Prostate gland (tissue), 2 donors: ENCODE data around the gene FHL1. TPM values are rescaled to one million over a fixed set of nuclear protein-coding genes. Genes with fewer than 3 reads are reported as not detected.

ENCODE experiments used
- DNase-seq: peaks from one replicate; pipeline ENCODE4 v3.0.0-alpha.2; 2019; ENCODE audit warnings: low spot score
- H3K27ac ChIP-seq, 2 donors: fragments of 200-600 bp; sonication (generic); 2 replicates each; pipeline ENCODE4 v1.5.1; 2017 to 2019
- H3K27me3 ChIP-seq: fragments of 200-600 bp; sonication (generic); replicated peaks from 2 replicates; pipeline ENCODE4 v1.5.1; 2019; ENCODE audit not compliant: insufficient read depth
- H3K36me3 ChIP-seq, 2 donors: fragments of 200-600 bp; sonication (generic); 1 replicate in 1 of 2; 2 replicates in 1 of 2; pipeline versions ENCODE4 v1.5.1 to v1.8.1; 2017 to 2019
- H3K4me1 ChIP-seq: fragments of 200-600 bp; sonication (generic); replicated peaks from 2 replicates; pipeline ENCODE4 v1.5.1; 2019
- H3K4me3 ChIP-seq, 2 donors: fragments of 200-600 bp; sonication (generic); 2 replicates each; pipeline ENCODE4 v1.5.1; 2017 to 2019
- H3K9me3 ChIP-seq: fragments of 200-600 bp; sonication (generic); 2 replicates; pipeline ENCODE4 v1.5.1; 2017
- POLR2A ChIP-seq: fragments of 450-650 bp; IDR thresholded peaks from one replicate; pipeline ENCODE4 v1.6.1; 2016; ENCODE audit warnings: antibody characterized with exemption, mild to moderate bottlenecking
- POLR2AphosphoS5 ChIP-seq: sonication (generic); formaldehyde crosslinking; IDR thresholded peaks from one replicate; pipeline ENCODE4 v1.6.1; 2017; ENCODE audit warnings: antibody characterized with exemption
- WGBS: methylation state at CpG from one replicate; pipeline ENCODE4 v1.1.5; 2018; 5-methylcytosine and 5-hydroxymethylcytosine counted together
- intact Hi-C: fragments of 100-400 bp; cut with DNase I; formaldehyde crosslinking; loops from one replicate; pipeline ENCODE4 v1.14.2; 2022
- total RNA-seq, 2 donors: library from RNA; depleted of rRNA; stranded (reverse); fragments of >200 nt; gene quantifications; one replicate each; pipeline ENCODE4 v1.1.0, GENCODE V29; 2016
- TF ChIP-seq, protein P1 (sequence below), 4 experiments: fragments of 200-600 bp in 2 of 4; fragments of 450-650 bp in 2 of 4; sonication (generic) in 2 of 4; IDR thresholded peaks; 1 replicate in 3 of 4; 2 replicates in 1 of 4; pipeline ENCODE4 v1.5.1; 2016 to 2019; ENCODE audit warnings: antibody characterized with exemption in 4 of 4, mild to moderate bottlenecking in 2 of 4, moderate library complexity in 2 of 4

Gene FHL1
- total RNA-seq, 2 donors from 2014 or later: 246 to 296 TPM

DNA sequence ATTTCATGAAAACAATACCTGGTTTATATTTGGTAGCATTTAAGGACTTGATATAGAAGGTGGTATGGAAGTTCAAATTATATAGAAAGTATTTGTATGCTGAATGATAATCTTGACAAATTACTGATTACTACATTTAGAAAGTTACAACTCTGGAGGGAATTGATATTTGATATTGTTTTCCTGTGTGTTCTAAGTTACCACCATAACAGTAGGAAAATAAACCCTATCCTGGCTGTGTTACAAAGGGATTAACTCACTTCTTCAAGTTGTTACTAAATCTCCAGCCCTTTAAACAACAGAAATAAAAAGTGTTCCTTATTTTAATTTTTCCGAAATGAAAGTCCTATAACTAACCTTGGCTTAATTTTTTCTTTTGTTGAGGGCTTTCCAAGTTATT lies 36.6 kb downstream of the FHL1 start:
- no peak for DNase-seq
- Histone ChIP-seq H3K27ac (no peak overlapping the region), H3K4me1 (no peaks in the 10 kb centered on the region), H3K4me3 (no peak overlapping the region), H3K27me3 (no peaks in the 10 kb centered on the region), H3K36me3 (no peaks in the 10 kb centered on the region), H3K9me3 (no peaks in the 10 kb centered on the region)
- 53% methylated on average over 1 of the region's 1 CpG for WGBS
- intact Hi-C loops: no loop called here
- TF ChIP-seq POLR2AphosphoS5: no peak
- TF ChIP-seq, protein P1, sequence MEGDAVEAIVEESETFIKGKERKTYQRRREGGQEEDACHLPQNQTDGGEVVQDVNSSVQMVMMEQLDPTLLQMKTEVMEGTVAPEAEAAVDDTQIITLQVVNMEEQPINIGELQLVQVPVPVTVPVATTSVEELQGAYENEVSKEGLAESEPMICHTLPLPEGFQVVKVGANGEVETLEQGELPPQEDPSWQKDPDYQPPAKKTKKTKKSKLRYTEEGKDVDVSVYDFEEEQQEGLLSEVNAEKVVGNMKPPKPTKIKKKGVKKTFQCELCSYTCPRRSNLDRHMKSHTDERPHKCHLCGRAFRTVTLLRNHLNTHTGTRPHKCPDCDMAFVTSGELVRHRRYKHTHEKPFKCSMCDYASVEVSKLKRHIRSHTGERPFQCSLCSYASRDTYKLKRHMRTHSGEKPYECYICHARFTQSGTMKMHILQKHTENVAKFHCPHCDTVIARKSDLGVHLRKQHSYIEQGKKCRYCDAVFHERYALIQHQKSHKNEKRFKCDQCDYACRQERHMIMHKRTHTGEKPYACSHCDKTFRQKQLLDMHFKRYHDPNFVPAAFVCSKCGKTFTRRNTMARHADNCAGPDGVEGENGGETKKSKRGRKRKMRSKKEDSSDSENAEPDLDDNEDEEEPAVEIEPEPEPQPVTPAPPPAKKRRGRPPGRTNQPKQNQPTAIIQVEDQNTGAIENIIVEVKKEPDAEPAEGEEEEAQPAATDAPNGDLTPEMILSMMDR (IDR thresholded peaks at IDR 0.05): no peak
- no peak for TF ChIP-seq POLR2A

DNA sequence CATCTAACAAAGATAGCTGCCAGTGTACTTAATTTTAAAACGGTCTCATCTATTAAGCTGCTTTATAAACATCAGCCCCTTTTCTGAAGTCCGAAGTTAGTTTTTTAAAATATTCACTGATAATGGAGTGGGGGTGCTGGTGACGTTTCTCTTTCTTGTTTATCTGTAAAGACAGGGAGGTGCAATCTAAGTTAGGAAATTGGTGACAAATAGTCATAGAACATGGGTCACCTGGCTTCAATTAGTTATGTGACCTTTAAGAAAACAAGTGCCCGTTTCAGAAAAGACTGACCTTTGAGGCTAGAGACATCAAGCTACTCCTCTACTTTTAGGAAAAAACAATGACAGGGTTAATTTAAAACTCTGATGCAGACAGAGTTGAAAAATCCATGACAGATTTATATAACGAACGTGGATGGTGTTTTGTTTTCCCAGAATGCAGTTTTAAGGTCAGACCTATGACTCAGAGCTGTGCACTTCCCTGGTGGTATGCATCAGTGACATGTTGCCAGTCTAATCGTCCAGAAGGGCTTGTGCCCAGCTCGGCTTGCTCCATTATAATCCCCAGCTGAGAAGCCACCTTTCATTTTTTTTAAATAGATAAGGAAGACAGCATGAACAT lies 38.2 kb downstream of the FHL1 start:
- no peaks in the 10 kb centered on the region for H3K9me3 ChIP-seq
- intact Hi-C loops: no loop called here
- DNase-seq: no peak
- H3K4me1 ChIP-seq: no peaks in the 10 kb centered on the region
- H3K27ac ChIP-seq: no peak overlapping the region
- TF ChIP-seq, protein P1 (IDR thresholded peaks at IDR 0.05): no peak
- TF ChIP-seq POLR2A (no peak), POLR2AphosphoS5 (no peak)
- no peaks in the 10 kb centered on the region for H3K36me3 ChIP-seq
- no peaks in the 10 kb centered on the region for H3K27me3 ChIP-seq
- 18% methylated on average over 8 of the region's 8 CpGs for WGBS
- H3K4me3 ChIP-seq: no peak overlapping the region

DNA sequence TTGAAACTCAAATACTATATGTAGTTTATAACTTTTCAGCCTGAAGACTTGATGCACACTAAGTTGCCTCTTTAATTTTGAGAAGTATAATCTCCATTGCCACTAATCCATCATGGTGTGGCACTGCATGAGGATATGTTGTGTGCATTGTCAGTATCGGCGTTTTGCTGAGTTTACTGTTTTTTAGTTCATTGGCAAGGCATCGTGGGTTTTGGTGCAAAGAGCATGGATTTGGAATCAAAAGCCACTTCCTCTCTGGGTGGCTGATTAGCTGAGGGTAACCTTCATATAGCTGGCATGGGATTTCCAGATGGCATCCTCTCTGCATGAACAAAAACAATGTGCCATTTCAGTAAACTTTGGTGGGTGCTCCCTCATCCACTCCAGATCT lies 38.7 kb downstream of the FHL1 start:
- TF ChIP-seq POLR2A: no peak
- TF ChIP-seq, protein P1 (IDR thresholded peaks at IDR 0.05): no peak
- TF ChIP-seq POLR2AphosphoS5: no peak
- Histone ChIP-seq H3K4me3 (no peak overlapping the region), H3K27me3 (no peaks in the 10 kb centered on the region), H3K9me3 (no peaks in the 10 kb centered on the region), H3K27ac (no peak overlapping the region), H3K36me3 (no peaks in the 10 kb centered on the region), H3K4me1 (no peaks in the 10 kb centered on the region)
- no peak for DNase-seq
- 64% methylated on average over 2 of the region's 3 CpGs for WGBS
- intact Hi-C loops: no loop called here

DNA sequence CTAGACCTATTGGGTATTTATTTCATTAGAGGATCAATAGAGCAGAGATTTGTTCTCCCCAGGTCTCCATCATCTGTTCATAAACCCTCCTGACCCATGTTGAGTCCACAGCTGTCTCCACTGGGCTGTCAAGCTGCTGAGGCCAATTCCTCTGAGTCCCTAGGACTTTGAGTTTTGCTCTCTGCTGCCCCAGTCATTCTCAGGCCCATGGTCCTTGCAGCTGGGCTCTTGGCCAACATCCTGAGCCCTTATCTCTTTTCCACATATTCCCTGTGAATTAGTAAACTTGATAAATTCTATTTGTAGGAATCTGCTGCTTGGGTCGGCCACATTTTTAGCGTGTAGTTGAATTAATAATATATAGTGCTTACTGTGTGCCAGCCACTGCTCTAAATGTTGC lies 41.9 kb downstream of the FHL1 start:
- no peak for DNase-seq
- Histone ChIP-seq H3K27ac (no peak overlapping the region), H3K4me3 (no peak overlapping the region), H3K9me3 (no peaks in the 10 kb centered on the region), H3K4me1 (no peaks in the 10 kb centered on the region), H3K36me3 (no peaks in the 10 kb centered on the region), H3K27me3 (no peaks in the 10 kb centered on the region)
- TF ChIP-seq POLR2AphosphoS5 (no peak), POLR2A (no peak)
- TF ChIP-seq, protein P1 (IDR thresholded peaks at IDR 0.05): no peak
- 75% methylated on average over 2 of the region's 2 CpGs for WGBS
- intact Hi-C loops: no loop called here

DNA sequence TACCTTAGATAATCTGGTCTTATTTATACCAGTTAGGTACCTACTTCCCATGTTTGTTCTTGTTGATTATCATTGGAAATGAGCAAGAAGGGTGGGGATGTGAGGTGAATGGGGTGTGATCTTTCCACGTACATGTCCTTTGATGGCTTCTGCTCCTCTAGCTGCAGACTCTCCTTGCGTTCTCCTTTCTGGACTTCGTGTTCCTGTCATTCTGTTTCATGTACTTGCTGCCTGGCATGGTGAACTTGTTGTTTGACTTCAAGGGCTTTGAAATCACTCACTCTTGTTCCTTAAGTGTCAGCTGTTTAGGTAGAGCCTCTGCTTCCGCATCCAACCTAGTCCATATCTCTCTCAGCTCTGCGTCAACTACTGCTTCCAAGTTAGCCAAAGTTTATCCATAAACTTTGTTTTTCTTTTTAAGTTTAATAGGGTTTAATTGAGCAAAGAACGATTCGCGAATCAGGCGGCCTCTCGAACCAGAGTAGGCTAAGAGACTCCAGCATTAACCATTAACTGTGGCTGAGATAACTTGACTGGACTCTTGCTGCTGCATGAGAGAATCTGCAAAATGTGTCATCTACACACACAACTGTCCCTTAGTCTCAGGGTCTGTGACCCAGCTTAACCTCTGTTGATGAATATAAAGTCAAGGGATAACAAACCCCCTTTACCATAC lies 42.8 kb downstream of the FHL1 start:
- no peak overlapping the region for H3K4me3 ChIP-seq
- H3K27ac ChIP-seq: no peak overlapping the region
- no peaks in the 10 kb centered on the region for H3K36me3 ChIP-seq
- no peaks in the 10 kb centered on the region for H3K27me3 ChIP-seq
- no peaks in the 10 kb centered on the region for H3K4me1 ChIP-seq
- intact Hi-C loops: no loop called here
- TF ChIP-seq POLR2AphosphoS5: no peak
- TF ChIP-seq, protein P1 (IDR thresholded peaks at IDR 0.05): no peak
- TF ChIP-seq POLR2A: no peak
- no peak for DNase-seq
- H3K9me3 ChIP-seq: no peaks in the 10 kb centered on the region
- 78% methylated on average over 10 of the region's 10 CpGs for WGBS
